Panc1 (cell line): ENCODE results near the gene VEZF1.

ENCODE experiments used
- TCF7L2 ChIP-seq: IDR thresholded peaks from 2 replicates; pipeline ENCODE4 v1.6.1; 2011; ENCODE audit warnings: mild to moderate bottlenecking, low read depth, low read length, inconsistent platforms
- TF ChIP-seq, protein P1 (sequence below): fragments of 450-650 bp; IDR thresholded peaks from 2 replicates; pipeline ENCODE4 v1.5.1; 2017; ENCODE audit warnings: mild to moderate bottlenecking

DNA sequence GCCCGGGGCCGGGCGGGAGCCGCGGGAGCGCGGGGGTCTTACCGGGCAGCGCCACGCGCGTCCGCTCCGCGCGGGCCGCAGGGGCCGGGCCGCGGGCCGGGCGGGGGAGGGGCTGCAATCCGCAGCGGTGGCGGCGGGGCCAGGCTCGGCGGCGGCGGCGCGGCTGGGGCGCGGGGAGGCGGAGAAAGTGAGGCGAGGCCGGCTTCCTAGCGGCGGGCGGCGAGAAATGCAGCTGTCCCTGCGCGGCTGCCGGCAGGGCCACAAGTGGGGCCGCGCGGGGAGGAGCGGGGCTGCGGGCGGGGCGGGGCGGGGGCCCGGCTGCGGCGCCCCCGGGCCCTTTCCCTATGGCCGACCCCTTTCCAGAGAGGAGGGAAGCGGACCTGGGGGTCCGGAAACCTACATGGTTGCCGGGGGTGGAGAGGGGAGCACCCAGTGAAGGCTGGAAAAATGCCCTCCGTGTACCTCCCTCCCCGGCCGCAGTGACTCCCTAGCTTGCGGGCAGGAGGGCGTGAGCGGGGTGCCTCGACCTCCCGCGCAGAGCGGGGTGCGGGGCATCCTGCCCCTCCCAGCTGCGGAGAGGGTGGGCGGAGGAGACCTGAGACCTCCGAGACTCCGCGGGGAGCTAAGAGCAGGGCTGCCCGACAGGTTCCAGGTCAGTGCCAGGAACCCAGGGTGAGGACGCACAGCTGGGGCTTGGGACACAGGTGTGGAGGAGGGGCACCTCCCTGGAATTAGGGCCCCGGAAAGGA, 32.7 kb downstream of the VEZF1 start, which contains the start of gene CUEDC1:
- TF ChIP-seq, protein P1, sequence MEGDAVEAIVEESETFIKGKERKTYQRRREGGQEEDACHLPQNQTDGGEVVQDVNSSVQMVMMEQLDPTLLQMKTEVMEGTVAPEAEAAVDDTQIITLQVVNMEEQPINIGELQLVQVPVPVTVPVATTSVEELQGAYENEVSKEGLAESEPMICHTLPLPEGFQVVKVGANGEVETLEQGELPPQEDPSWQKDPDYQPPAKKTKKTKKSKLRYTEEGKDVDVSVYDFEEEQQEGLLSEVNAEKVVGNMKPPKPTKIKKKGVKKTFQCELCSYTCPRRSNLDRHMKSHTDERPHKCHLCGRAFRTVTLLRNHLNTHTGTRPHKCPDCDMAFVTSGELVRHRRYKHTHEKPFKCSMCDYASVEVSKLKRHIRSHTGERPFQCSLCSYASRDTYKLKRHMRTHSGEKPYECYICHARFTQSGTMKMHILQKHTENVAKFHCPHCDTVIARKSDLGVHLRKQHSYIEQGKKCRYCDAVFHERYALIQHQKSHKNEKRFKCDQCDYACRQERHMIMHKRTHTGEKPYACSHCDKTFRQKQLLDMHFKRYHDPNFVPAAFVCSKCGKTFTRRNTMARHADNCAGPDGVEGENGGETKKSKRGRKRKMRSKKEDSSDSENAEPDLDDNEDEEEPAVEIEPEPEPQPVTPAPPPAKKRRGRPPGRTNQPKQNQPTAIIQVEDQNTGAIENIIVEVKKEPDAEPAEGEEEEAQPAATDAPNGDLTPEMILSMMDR: no peak; the same call in 1 of the 2 replicates
- no peak for TF ChIP-seq TCF7L2
